Naive thymus-derived CD4-positive, alpha-beta T cell (primary cell): Measurements from ENCODE around the gene CYB5B. TPM values are rescaled to one million over a fixed set of nuclear protein-coding genes. Genes with fewer than 3 reads are reported as not detected.
"Not testable (repeated sequence)": the region's sequence is repeated elsewhere in the genome, so short reads cannot be mapped to it uniquely, and the experiment has no call there.

Experiments
- ATAC-seq: fragments of 150-1000 bp; cut with Tn5 transposase; 2 replicates; pipeline ENCODE4 v1.10.0; 2021; ENCODE audit warnings: mild to moderate bottlenecking, moderate library complexity
- CTCF ChIA-PET: fragments of 350-600 bp; sonication (Branson Sonifier 250); formaldehyde crosslinking; loops from one replicate; lab custom pipeline; 2021; ENCODE audit warnings: antibody characterized with exemption; lab: Charles Lee
- POLR2A ChIA-PET: fragments of 350-600 bp; sonication (Branson Sonifier 250); formaldehyde crosslinking; loops from one replicate; lab custom pipeline; 2021; ENCODE audit warnings: antibody characterized with exemption, inconsistent platforms; lab: Charles Lee
- DNase-seq, 9 donors: peaks; one replicate each; pipeline versions ENCODE4 v3.0.0 to v3.0.0-alpha.2; 2020 to 2022; ENCODE audit warnings: mixed read lengths in 1 of 9
- H3K27ac ChIP-seq: one replicate; pipeline ENCODE4 v1.7.0; 2013; ENCODE audit warnings: mild to moderate bottlenecking, low read depth, low read length, moderate library complexity
- H3K27me3 ChIP-seq, 2 donors: one replicate each; pipeline ENCODE4 v1.7.0; 2013; ENCODE audit warnings: low read length in 2 of 2, mild to moderate bottlenecking in 2 of 2, moderate library complexity in 2 of 2; ENCODE audit not compliant: control insufficient read depth in 2 of 2, insufficient read depth in 2 of 2
- H3K36me3 ChIP-seq, 3 experiments: 1 replicate in 2 of 3; 2 replicates in 1 of 3; pipeline ENCODE4 v1.7.0; 2013; ENCODE audit warnings: low read length in 3 of 3, mild to moderate bottlenecking in 3 of 3, moderate library complexity in 1 of 3; ENCODE audit not compliant: insufficient read depth in 3 of 3, control insufficient read depth in 2 of 3
- H3K4me1 ChIP-seq, 2 donors: one replicate each; pipeline ENCODE4 v1.7.0; 2013; ENCODE audit warnings: low read length in 2 of 2, mild to moderate bottlenecking in 2 of 2, moderate library complexity in 1 of 2; ENCODE audit not compliant: control insufficient read depth in 2 of 2, insufficient read depth in 2 of 2
- H3K4me3 ChIP-seq: 2 replicates; pipeline ENCODE4 v1.7.0; 2013; ENCODE audit warnings: mild to moderate bottlenecking, low read length
- H3K9me3 ChIP-seq, 3 experiments: 1 replicate in 2 of 3; 2 replicates in 1 of 3; pipeline ENCODE4 v1.7.0; 2013; ENCODE audit warnings: low read length in 3 of 3; ENCODE audit not compliant: control insufficient read depth in 2 of 3
- H3K27ac Mint-ChIP-seq, 9 donors: one replicate each; pipeline ENCODE4 v1.8.0; 2020 to 2022; ENCODE audit warnings: mixed read lengths in 9 of 9, mild to moderate bottlenecking in 8 of 9, moderate library complexity in 5 of 9, inconsistent platforms in 2 of 9
- H3K27me3 Mint-ChIP-seq, 5 donors: one replicate each; pipeline ENCODE4 v1.8.0; 2021 to 2022; ENCODE audit warnings: mixed read lengths in 5 of 5, mild to moderate bottlenecking in 1 of 5
- H3K36me3 Mint-ChIP-seq, 5 donors: one replicate each; pipeline ENCODE4 v1.8.0; 2020 to 2022; ENCODE audit warnings: mixed read lengths in 5 of 5, mild to moderate bottlenecking in 3 of 5, inconsistent platforms in 1 of 5
- H3K4me1 Mint-ChIP-seq, 7 donors: one replicate each; pipeline ENCODE4 v1.8.0; 2020 to 2022; ENCODE audit warnings: mixed read lengths in 7 of 7, mild to moderate bottlenecking in 3 of 7, inconsistent platforms in 1 of 7
- H3K4me3 Mint-ChIP-seq, 10 donors: one replicate each; pipeline ENCODE4 v1.8.0; 2020 to 2022; ENCODE audit warnings: mild to moderate bottlenecking in 10 of 10, mixed read lengths in 10 of 10, moderate library complexity in 6 of 10, inconsistent platforms in 2 of 10
- H3K9me3 Mint-ChIP-seq, 11 donors: one replicate each; pipeline ENCODE4 v1.8.0; 2020 to 2022; ENCODE audit warnings: mixed read lengths in 11 of 11, mild to moderate bottlenecking in 4 of 11, inconsistent platforms in 1 of 11, moderate library complexity in 1 of 11
- intact Hi-C, 2 donors: fragments of 100-400 bp; cut with micrococcal nuclease; formaldehyde crosslinking; loops; one replicate each; pipeline ENCODE4 v1.15.1; 2023
- polyA plus RNA-seq, 2 donors: library from polyadenylated mRNA; unstranded; fragments of 300-500 nt; fragmentation: Illumina TruSeq; gene quantifications; one replicate each; pipeline ENCODE4 v1.2.3, GENCODE V29; 2021
- total RNA-seq, 6 experiments: library from RNA in 5 of 6; stranded (reverse) in 5 of 6; gene quantifications; 1 replicate in 5 of 6; 2 replicates in 1 of 6; pipeline ENCODE4 v1.2.3 and lab custom pipeline; 2021 to 2026

The CYB5B gene
- total and polyA plus RNA-seq, 7 experiments from 2014 or later = 29.6 to 148 (median 49.2) TPM

DNA sequence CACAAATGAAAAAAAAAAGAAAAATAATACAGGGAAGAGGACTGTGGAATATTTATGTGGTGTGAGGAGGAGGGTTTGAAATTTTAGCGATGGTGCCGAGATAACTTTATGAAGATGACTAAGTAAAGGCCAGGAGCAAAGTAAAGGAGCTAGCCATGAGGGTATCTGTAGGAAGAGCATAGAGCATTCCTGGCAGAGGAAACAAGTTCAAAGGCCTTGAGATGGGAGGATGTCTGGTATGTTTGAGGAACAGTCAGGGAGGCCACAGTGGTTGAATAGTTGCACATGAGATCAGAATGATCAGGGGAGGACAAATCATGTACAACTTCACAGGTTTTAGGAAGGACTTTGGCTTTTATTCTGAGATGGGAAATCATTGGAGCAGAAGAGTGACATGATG lies 4.2 kb downstream of the CYB5B start:
- Mint-ChIP-seq H3K4me3 (peak overlapping the region in 1 of 10 donors; percentile 12), H3K36me3 (peaks cover 12 to 45% (median 39%) of the 10 kb centered on the region in 5 donors), H3K9me3 (peaks cover 0 to 16% (median 6%) of the 10 kb centered on the region in 11 donors), H3K27ac (peak overlapping the region in 5 of 9 donors; percentile 16 to 65 (median 25)), H3K4me1 (peaks cover 27 to 61% (median 50%) of the 10 kb centered on the region in 7 donors), H3K27me3 (no peaks in the 10 kb centered on the region)
- Histone ChIP-seq H3K27me3 (no peaks in the 10 kb centered on the region), H3K4me1 (peaks cover 0 to 11% of the 10 kb centered on the region in 2 donors), H3K36me3 (peaks cover 0 to 44% (median 0%) of the 10 kb centered on the region in 3 experiments), H3K9me3 (no peaks in the 10 kb centered on the region), H3K4me3 (no peak overlapping the region), H3K27ac (no peak overlapping the region)
- ChIA-PET POLR2A (interaction anchor here (0.7 kb wide), 1 partner anchor 16 kb away, joined by 4 read pairs; no protein-coding TSS in a partner anchor), CTCF (no interaction called here)
- DNase-seq (no peak), ATAC-seq (no peak)
- intact Hi-C loops = loop anchor here in 1 of 2 donors (10.0 kb wide), 1 partner anchor 326 kb away; the partner anchor contains the start of gene NOB1

DNA sequence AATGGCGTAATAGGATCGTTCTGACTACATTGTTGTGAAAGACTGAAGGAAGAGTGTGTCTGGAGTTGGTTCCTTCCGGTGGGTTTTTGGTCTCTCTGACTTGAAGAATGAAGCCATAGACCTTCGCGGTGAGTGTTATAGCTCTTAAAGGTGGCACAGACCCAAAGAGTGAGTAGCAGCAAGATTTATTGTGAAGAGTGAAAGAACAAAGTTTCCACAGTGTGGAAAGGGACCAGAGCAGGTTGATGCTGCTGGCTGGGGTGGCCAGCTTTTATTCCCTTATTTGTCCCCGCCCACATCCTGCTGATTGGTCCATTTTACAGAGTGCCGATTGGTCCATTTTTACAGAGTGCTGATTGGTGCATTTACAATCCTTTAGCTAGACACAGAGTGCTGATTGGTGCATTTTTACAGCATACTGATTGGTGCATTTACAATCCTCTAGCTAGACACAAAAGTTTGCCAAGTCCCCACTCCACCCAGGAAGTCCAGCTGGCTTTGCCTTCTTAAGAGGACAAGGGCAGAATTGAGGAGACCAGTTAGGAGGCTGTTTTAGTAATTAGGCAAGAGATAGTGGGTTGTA lies 4.7 kb downstream of the CYB5B start:
- peaks cover 0 to 48% (median 0%) of the 10 kb centered on the region in 3 experiments for H3K36me3 ChIP-seq
- intact Hi-C loops = loop anchor here in 1 of 2 donors (10.0 kb wide), 1 partner anchor 326 kb away; the partner anchor contains the start of gene NOB1
- Mint-ChIP-seq H3K27ac (peak overlapping the region in 5 of 9 donors; percentile 20 to 76 (median 46)), H3K4me1 (peaks cover 28 to 62% (median 50%) of the 10 kb centered on the region in 7 donors), H3K9me3 (peaks cover 0 to 16% (median 6%) of the 10 kb centered on the region in 11 donors), H3K4me3 (peak overlapping the region in 1 of 10 donors; percentile 22), H3K36me3 (peaks cover 12 to 45% (median 39%) of the 10 kb centered on the region in 5 donors)
- H3K9me3 ChIP-seq, H3K4me1 ChIP-seq, H3K27me3 Mint-ChIP-seq, DNase-seq, H3K4me3 ChIP-seq, CTCF ChIA-PET, H3K27ac ChIP-seq, ATAC-seq, H3K27me3 ChIP-seq: not testable (repeated sequence)
- POLR2A ChIA-PET = interaction anchor here (0.6 to 0.7 kb wide), 2 partner anchors 14 to 15 kb away, joined by 3 to 4 read pairs; no protein-coding TSS in a partner anchor

DNA sequence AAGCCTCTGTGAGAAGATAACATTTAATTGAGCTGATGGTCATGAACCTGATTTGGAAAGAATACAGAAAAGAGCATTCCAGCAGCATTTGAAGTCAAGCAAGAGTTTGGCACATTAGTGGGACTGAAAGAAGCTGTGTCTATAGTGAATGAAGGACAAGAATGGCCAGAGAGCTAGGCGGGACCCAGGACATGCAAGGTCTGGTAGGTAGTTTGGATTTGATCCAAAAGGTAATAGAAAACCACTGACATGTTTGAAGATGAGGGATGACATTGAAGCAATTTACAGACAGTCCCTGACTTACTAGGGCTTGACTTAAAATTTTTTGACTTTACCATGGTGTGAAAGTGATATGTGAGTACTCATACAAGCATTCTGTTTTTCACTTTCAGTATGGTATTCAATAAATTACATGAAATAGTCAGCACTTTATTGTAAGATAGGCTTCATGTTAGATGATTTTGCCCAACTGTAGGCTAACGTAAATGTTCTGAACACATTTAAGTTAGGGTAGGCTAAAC lies 7.6 kb downstream of the CYB5B start:
- ChIA-PET CTCF (no interaction called here), POLR2A (no interaction called here)
- no peak overlapping the region for H3K4me3 ChIP-seq
- no peak for DNase-seq
- no peak for ATAC-seq
- Mint-ChIP-seq H3K27ac (peak overlapping the region in 1 of 9 donors; percentile 44), H3K4me3 (no peak overlapping the region), H3K36me3 (peaks cover 12 to 59% (median 35%) of the 10 kb centered on the region in 5 donors), H3K9me3 (peaks cover 0 to 16% (median 6%) of the 10 kb centered on the region in 11 donors), H3K27me3 (no peaks in the 10 kb centered on the region), H3K4me1 (peaks cover 28 to 67% (median 56%) of the 10 kb centered on the region in 7 donors)
- intact Hi-C loops = no loop called here
- H3K36me3 ChIP-seq = peaks cover 0 to 52% (median 0%) of the 10 kb centered on the region in 3 experiments
- peaks cover 0 to 3% of the 10 kb centered on the region in 2 donors for H3K4me1 ChIP-seq
- no peaks in the 10 kb centered on the region for H3K9me3 ChIP-seq
- H3K27me3 ChIP-seq = no peaks in the 10 kb centered on the region
- H3K27ac ChIP-seq = no peak overlapping the region

DNA sequence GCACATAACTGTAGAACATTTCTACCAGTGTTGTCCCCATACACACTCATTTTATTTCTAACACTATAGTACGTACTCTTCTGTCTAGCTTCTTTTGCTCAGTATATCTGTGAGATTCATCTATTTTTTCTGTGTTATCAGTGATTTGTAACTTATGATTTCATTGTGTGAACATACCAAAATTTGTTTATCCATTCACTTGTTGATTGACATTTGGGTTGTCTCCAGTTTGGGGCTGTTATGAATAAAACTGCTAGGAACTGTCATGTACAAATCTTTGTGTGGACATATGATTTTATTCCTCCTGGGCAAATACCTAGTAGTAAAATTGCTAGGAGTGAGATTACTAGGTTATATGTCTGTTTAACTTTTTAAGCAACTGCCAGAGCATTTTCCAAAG lies 9.6 kb downstream of the CYB5B start:
- no peak overlapping the region for H3K4me3 Mint-ChIP-seq

DNA sequence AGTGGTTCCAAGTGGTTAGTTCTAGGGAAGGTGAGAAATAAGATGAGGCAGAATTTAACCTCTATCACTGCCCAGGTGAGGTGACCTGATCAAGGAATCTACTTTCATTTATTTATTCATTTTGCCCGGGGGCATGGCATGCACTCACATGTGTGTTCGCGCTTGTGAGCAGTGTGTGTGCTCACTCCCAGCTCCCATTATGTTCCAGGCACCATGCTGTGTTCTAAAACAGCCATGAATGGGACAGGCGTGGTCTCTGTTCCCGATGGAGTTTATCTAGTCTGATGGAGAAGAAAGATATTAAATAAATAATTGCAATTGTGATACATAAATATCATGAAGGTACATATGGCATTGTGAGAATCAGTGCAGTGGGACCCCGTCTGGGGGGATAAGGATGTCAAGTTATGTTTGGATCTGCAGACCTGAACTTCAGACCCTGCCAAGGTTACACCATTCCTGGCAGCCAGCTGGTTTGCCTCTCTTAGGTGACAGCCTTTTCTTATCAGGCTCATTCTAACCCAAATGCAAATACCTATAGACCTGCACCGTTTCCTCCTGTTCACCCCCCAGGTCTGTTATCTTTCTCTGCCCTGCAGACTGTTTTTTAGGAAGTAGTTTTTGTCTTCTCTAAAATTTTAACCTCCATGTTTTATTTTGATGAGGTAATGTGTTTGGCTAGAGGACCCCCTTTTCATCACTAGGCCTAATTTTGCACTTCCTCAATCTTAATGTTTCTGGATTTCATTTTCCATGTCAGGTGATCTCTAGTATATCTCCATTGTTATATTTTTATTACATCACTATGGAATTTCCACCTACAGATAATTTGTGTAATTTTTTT lies 11.8 kb downstream of the CYB5B start:
- no peak overlapping the region for H3K4me3 ChIP-seq
- Mint-ChIP-seq H3K4me3 (no peak overlapping the region), H3K9me3 (no peaks in the 10 kb centered on the region), H3K4me1 (peaks cover 30 to 71% (median 66%) of the 10 kb centered on the region in 7 donors), H3K27ac (peak overlapping the region in 6 of 9 donors; percentile 3 to 57 (median 32)), H3K27me3 (no peaks in the 10 kb centered on the region), H3K36me3 (peaks cover 0 to 45% (median 14%) of the 10 kb centered on the region in 5 donors)
- ATAC-seq (no peak), DNase-seq (no peak)
- intact Hi-C loops = loop anchor here in 1 of 2 donors (1.0 kb wide), 1 partner anchor 8 kb away; no protein-coding TSS in a partner anchor
- ChIA-PET POLR2A (no interaction called here), CTCF (no interaction called here)
- no peaks in the 10 kb centered on the region for H3K27me3 ChIP-seq
- no peak overlapping the region for H3K27ac ChIP-seq
- H3K4me1 ChIP-seq = peaks cover 0 to 9% of the 10 kb centered on the region in 2 donors
- H3K9me3 ChIP-seq = no peaks in the 10 kb centered on the region
- H3K36me3 ChIP-seq = peaks cover 0 to 28% (median 0%) of the 10 kb centered on the region in 3 experiments

More for the DNA sequence above, 9.6 kb downstream of the CYB5B start:
- intact Hi-C loops = no loop called here
- Mint-ChIP-seq H3K4me1 (peaks cover 28 to 69% (median 64%) of the 10 kb centered on the region in 7 donors), H3K27me3 (no peaks in the 10 kb centered on the region), H3K36me3 (peaks cover 4 to 54% (median 24%) of the 10 kb centered on the region in 5 donors), H3K27ac (peak overlapping the region in 2 of 9 donors; percentile 7 to 24), H3K9me3 (peaks cover 0 to 9% (median 0%) of the 10 kb centered on the region in 11 donors)
- DNase-seq (no peak), ATAC-seq (no peak)
- H3K4me1 ChIP-seq = peaks cover 0 to 3% of the 10 kb centered on the region in 2 donors
- H3K36me3 ChIP-seq = peaks cover 0 to 35% (median 0%) of the 10 kb centered on the region in 3 experiments
- H3K9me3 ChIP-seq = no peaks in the 10 kb centered on the region
- H3K27ac ChIP-seq = no peak overlapping the region
- ChIA-PET POLR2A (no interaction called here), CTCF (no interaction called here)
- no peak overlapping the region for H3K4me3 ChIP-seq
- no peaks in the 10 kb centered on the region for H3K27me3 ChIP-seq

DNA sequence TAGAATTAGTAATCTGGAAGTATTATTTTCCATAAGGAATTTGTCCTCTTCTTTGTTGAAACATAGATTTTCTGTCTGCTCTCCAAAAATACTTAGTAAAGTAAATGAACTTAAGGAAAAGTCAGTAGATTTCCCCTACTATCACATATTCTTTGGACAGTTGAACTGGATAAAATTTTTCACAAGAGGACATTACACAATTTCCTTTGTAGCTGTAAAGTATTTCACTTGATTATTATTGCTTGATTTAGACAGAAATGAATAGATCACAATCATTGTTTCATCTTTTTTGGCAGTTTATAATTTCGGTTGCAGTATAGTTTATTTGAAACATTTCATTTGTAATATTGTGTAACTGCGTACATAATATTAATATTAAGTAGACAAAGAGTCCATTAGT lies 12.5 kb downstream of the CYB5B start:
- Histone ChIP-seq H3K27ac (no peak overlapping the region), H3K9me3 (no peaks in the 10 kb centered on the region), H3K4me1 (peaks cover 0 to 9% of the 10 kb centered on the region in 2 donors), H3K4me3 (no peak overlapping the region), H3K27me3 (no peaks in the 10 kb centered on the region), H3K36me3 (peaks cover 0 to 21% (median 0%) of the 10 kb centered on the region in 3 experiments)
- Mint-ChIP-seq H3K27me3 (no peaks in the 10 kb centered on the region), H3K4me1 (peaks cover 27 to 74% (median 68%) of the 10 kb centered on the region in 7 donors), H3K9me3 (no peaks in the 10 kb centered on the region), H3K36me3 (peaks cover 0 to 44% (median 11%) of the 10 kb centered on the region in 5 donors), H3K27ac (peak overlapping the region in 5 of 9 donors; percentile 3 to 57 (median 42)), H3K4me3 (no peak overlapping the region)
- intact Hi-C loops = loop anchor here in 1 of 2 donors (1.0 kb wide), 1 partner anchor 7 kb away; no protein-coding TSS in a partner anchor
- ATAC-seq (no peak), DNase-seq (no peak)
- ChIA-PET POLR2A (no interaction called here), CTCF (no interaction called here)
